ENCODE data around the gene BCL2L1.

The BCL2L1 gene

GRCh38 chr20:31699801-31700728 lies 22.6 kb downstream of the BCL2L1 start:
- DNase-seq (ENCODE audit: low read depth), result no peak
- no peak overlapping the region for H3K4me3 ChIP-seq (ENCODE audit: control insufficient read depth, low read depth, low read length)
- no peak for TF ChIP-seq CTCF (IDR thresholded peaks at IDR 0.05; ENCODE audit: control insufficient read depth, insufficient read depth, low read depth, low read length, missing control alignments)

GRCh38 chr20:31698803-31699718 lies 23.6 kb downstream of the BCL2L1 start:
- peak; percentile 84 for DNase-seq (ENCODE audit: low read depth)
- H3K4me3 ChIP-seq (ENCODE audit: control insufficient read depth, low read depth, low read length), result no peak overlapping the region
- no peak for TF ChIP-seq CTCF (IDR thresholded peaks at IDR 0.05; ENCODE audit: control insufficient read depth, insufficient read depth, low read depth, low read length, missing control alignments)

DNA sequence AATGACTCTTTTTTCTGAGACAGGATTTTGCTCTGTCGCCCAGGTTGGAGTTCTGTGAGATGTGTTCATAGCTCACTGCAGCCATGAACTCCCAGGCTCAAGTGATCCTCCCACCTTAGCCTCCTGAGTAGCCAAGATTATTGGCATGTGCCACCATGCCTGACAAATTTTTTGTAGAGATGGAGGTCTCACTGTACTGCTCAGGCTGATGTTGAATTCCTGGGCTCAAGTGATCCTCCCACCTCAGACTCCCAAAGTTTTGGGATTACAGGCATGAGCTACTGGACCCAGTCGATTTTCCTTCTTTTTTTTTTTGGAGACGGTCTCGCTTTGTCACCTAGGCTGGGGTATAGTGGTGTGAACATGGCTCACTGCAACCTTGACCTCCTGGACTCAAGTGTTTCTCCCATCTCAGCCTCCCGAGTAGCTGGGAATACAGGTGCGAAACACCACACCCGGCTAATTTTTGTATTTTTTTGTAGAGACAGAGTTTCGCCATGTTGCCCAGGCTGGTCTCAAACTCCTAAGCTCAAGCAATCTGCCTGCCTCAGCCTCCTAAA lies 24.3 kb downstream of the BCL2L1 start:
- DNase-seq (ENCODE audit: low read depth), result no peak
- H3K4me3 ChIP-seq (ENCODE audit: control insufficient read depth, low read depth, low read length), result no peak overlapping the region
- TF ChIP-seq CTCF (IDR thresholded peaks at IDR 0.05; ENCODE audit: control insufficient read depth, insufficient read depth, low read depth, low read length, missing control alignments), result no peak

GRCh38 chr20:31695849-31696804 lies 26.5 kb downstream of the BCL2L1 start:
- DNase-seq (ENCODE audit: low read depth), result no peak
- no peak for TF ChIP-seq CTCF (IDR thresholded peaks at IDR 0.05; ENCODE audit: control insufficient read depth, insufficient read depth, low read depth, low read length, missing control alignments)
- H3K4me3 ChIP-seq (ENCODE audit: control insufficient read depth, low read depth, low read length), result no peak overlapping the region

DNA sequence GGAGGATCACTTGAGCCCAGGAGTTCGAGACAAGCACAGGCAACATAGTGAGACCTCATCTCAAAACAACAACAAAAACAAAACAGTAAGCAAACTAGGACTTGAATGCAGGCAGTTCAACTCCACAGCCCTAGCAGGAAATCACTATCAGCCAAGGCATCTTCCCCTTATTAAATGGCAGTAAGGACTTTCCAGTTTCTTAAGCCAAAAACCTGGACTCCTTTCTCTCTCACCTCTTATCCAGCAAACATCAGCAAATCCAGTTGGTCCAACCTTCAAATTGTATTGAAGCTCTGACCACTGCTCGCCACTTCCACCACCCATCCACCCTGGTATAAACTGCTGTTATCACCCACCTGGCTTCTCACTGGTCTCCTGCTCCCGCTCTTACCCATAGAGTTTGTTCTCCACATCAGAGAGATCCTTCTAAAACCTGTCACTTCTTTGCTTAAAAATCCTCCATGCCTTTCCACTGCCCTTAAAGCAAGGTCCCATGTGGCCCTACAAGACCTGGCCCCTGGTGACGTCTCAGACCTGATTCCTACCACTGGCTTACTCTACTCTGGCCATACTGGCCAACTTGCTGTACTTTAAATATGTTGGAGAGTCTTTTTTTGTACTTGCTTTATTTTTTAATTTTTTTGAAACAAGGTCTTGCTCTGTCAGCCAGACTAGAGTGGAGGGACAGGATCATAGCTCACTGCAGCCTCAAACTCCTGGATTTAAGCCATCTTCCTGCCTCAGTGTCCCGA lies 27.6 kb downstream of the BCL2L1 start:
- DNase-seq (ENCODE audit: low read depth), result no peak

More for the DNA sequence above, 27.6 kb downstream of the BCL2L1 start:
- no peak overlapping the region for H3K4me3 ChIP-seq (ENCODE audit: control insufficient read depth, low read depth, low read length)
- no peak for TF ChIP-seq CTCF (IDR thresholded peaks at IDR 0.05; ENCODE audit: control insufficient read depth, insufficient read depth, low read depth, low read length, missing control alignments)
